Measurements from ENCODE around the gene PAX8. TPM values are rescaled to one million over a fixed set of nuclear protein-coding genes. Genes with fewer than 3 reads are reported as not detected.

The PAX8 gene
- total and polyA plus RNA-seq, 4 donors: 0.28 to 5.9 (median 2.3) TPM

- DNase-seq (no peak), ATAC-seq (ENCODE audit: insufficient read depth, low FRiP score) (no peak)
- WGBS, 2 donors: 45 to 56% methylated on average over 8 of the region's 8 CpGs
- Histone ChIP-seq H3K4me3 (no peak overlapping the region), H3K9me3 (ENCODE audit: control insufficient read depth in 4 of 4, insufficient read depth in 3 of 4, low read length in 3 of 4) (no peaks in the 10 kb centered on the region), H3K36me3 (ENCODE audit: control insufficient read depth in 4 of 4, insufficient read depth in 4 of 4, low read length in 4 of 4) (no peaks in the 10 kb centered on the region), H3K9ac (ENCODE audit: insufficient read depth in 1 of 2, low read length in 2 of 2) (no peak overlapping the region), H3K4me1 (ENCODE audit: control insufficient read depth in 5 of 5, insufficient read depth in 5 of 5, low read length in 5 of 5) (peaks cover 0 to 9% (median 0%) of the 10 kb centered on the region in 5 donors), H3K27me3 (ENCODE audit: control insufficient read depth in 3 of 3, insufficient read depth in 3 of 3, low read length in 2 of 3) (no peaks in the 10 kb centered on the region), H3K27ac (ENCODE audit: low read depth in 1 of 2, low read length in 1 of 2) (peak overlapping the region in 1 of 2 donors; percentile 12)
- no peak for TF ChIP-seq CTCF (IDR thresholded peaks at IDR 0.05; ENCODE audit: control extremely low read depth, extremely low read depth)
Measured at GRCh38 chr2:113175042-113175628, 103.6 kb downstream of the PAX8 start.

GRCh38 chr2:113174376-113174750, 104.4 kb downstream of the PAX8 start:
- H3K27ac ChIP-seq (ENCODE audit: low read depth in 1 of 2, low read length in 1 of 2): peak overlapping the region in 1 of 2 donors; percentile 62
- no peak overlapping the region for H3K9ac ChIP-seq (ENCODE audit: insufficient read depth in 1 of 2, low read length in 2 of 2)
- TF ChIP-seq CTCF (IDR thresholded peaks at IDR 0.05; ENCODE audit: control extremely low read depth, extremely low read depth): no peak
- no peaks in the 10 kb centered on the region for H3K9me3 ChIP-seq (ENCODE audit: control insufficient read depth in 4 of 4, insufficient read depth in 3 of 4, low read length in 3 of 4)
- ATAC-seq (ENCODE audit: insufficient read depth, low FRiP score) (no peak), DNase-seq (no peak)
- 26 to 58% methylated on average over 3 of the region's 3 CpGs for WGBS, 2 donors
- no peaks in the 10 kb centered on the region for H3K36me3 ChIP-seq (ENCODE audit: control insufficient read depth in 4 of 4, insufficient read depth in 4 of 4, low read length in 4 of 4)
- no peaks in the 10 kb centered on the region for H3K27me3 ChIP-seq (ENCODE audit: control insufficient read depth in 3 of 3, insufficient read depth in 3 of 3, low read length in 2 of 3)
- H3K4me3 ChIP-seq: peak overlapping the region; percentile 7
- H3K4me1 ChIP-seq (ENCODE audit: control insufficient read depth in 5 of 5, insufficient read depth in 5 of 5, low read length in 5 of 5): peaks cover 0 to 9% (median 0%) of the 10 kb centered on the region in 5 donors

GRCh38 chr2:113173542-113174375, 105.0 kb downstream of the PAX8 start, which contains the start of gene PSD4:
Gene PSD4 (plus strand): TSS chr2:113173971. CDS start chr2:113182457, 8,486 bp downstream.
- 42 to 51% methylated on average over 12 to 14 of the region's 14 CpGs for WGBS, 2 donors

More at GRCh38 chr2:113173542-113174375, 105.0 kb downstream of the PAX8 start, which contains the start of gene PSD4:
- peak within 1 kb of the TSS; percentile 7 for H3K4me3 ChIP-seq
- DNase-seq: peak; percentile 33 to 56 (median 52)
- no peaks in the 10 kb centered on the region for H3K36me3 ChIP-seq (ENCODE audit: control insufficient read depth in 4 of 4, insufficient read depth in 4 of 4, low read length in 4 of 4)
- peak within 1 kb of the TSS in 1 of 2 donors; percentile 62 for H3K27ac ChIP-seq (ENCODE audit: low read depth in 1 of 2, low read length in 1 of 2)
- no peaks in the 10 kb centered on the region for H3K9me3 ChIP-seq (ENCODE audit: control insufficient read depth in 4 of 4, insufficient read depth in 3 of 4, low read length in 3 of 4)
- peaks cover 0 to 9% (median 0%) of the 10 kb centered on the region in 5 donors for H3K4me1 ChIP-seq (ENCODE audit: control insufficient read depth in 5 of 5, insufficient read depth in 5 of 5, low read length in 5 of 5)
- ATAC-seq (ENCODE audit: insufficient read depth, low FRiP score): peak; percentile 86
- H3K27me3 ChIP-seq (ENCODE audit: control insufficient read depth in 3 of 3, insufficient read depth in 3 of 3, low read length in 2 of 3): no peaks in the 10 kb centered on the region
- H3K9ac ChIP-seq (ENCODE audit: insufficient read depth in 1 of 2, low read length in 2 of 2): no peak within 1 kb of the TSS
- TF ChIP-seq CTCF (IDR thresholded peaks at IDR 0.05; ENCODE audit: control extremely low read depth, extremely low read depth): no peak
